Limb (tissue), 2 donors: ENCODE results near the gene FOS.

Experiments used
- DNase-seq, 2 donors: peaks; one replicate each; pipeline ENCODE4 v3.0.0-alpha.2; 2016; ENCODE audit errors: extremely low spot score in 2 of 2

Gene FOS

GRCh38 chr14:75275598-75275997 is 3.0 kb upstream of the FOS start:
- DNase-seq = no peak

GRCh38 chr14:75277008-75277814 is 1.4 kb upstream of the FOS start:
- DNase-seq = peak; percentile 89 to 91

GRCh38 chr14:75277815-75278421 is 710 bp upstream of the FOS start:
- DNase-seq = peak in 1 of 2 donors; percentile 58

- DNase-seq = peak; percentile 73 to 79
These were observed 630 bp downstream of the FOS start for GRCh38 chr14:75279153-75279762.

- peak in 1 of 2 donors; percentile 72 for DNase-seq
These were observed 1.2 kb downstream of the FOS start for GRCh38 chr14:75279763-75280290.

- DNase-seq = peak in 1 of 2 donors; percentile 36
These were observed 1.7 kb downstream of the FOS start for GRCh38 chr14:75280291-75280830.

GRCh38 chr14:75280831-75281653 is 2.4 kb downstream of the FOS start:
- peak in 1 of 2 donors; percentile 74 for DNase-seq

GRCh38 chr14:75281654-75282019 is 3.0 kb downstream of the FOS start:
- DNase-seq = no peak

GRCh38 chr14:75282170-75282554 is 3.5 kb downstream of the FOS start:
- peak in 1 of 2 donors; percentile 64 for DNase-seq

GRCh38 chr14:75282555-75283161 is 4.0 kb downstream of the FOS start:
- peak in 1 of 2 donors; percentile 77 for DNase-seq

GRCh38 chr14:75283162-75283832 is 4.7 kb downstream of the FOS start:
- peak in 1 of 2 donors; percentile 77 for DNase-seq

- peak in 1 of 2 donors; percentile 62 for DNase-seq
These were observed 5.4 kb downstream of the FOS start for GRCh38 chr14:75283833-75284563.

GRCh38 chr14:75285331-75285730 is 6.7 kb downstream of the FOS start:
- DNase-seq = no peak

GRCh38 chr14:75286313-75286712 is 7.7 kb downstream of the FOS start:
- DNase-seq = no peak

GRCh38 chr14:75289840-75290388 is 11.3 kb downstream of the FOS start:
- no peak for DNase-seq

GRCh38 chr14:75290851-75291250 is 12.2 kb downstream of the FOS start:
- no peak for DNase-seq

GRCh38 chr14:75291331-75291730 is 12.7 kb downstream of the FOS start:
- no peak for DNase-seq

- no peak for DNase-seq
These were observed 13.5 kb downstream of the FOS start for GRCh38 chr14:75292101-75292563.

GRCh38 chr14:75292886-75293285 is 14.3 kb downstream of the FOS start:
- no peak for DNase-seq
